OCI-LY1 (cell line): ENCODE results near the gene IKZF3.

Source experiments
- EZH2 ChIP-seq: fragments of 200-600 bp; sonication (generic), shearing (Covaris generic); IDR thresholded peaks from 2 replicates; pipeline ENCODE4 v1.8.0; 2017; ENCODE audit warnings: borderline replicate concordance, mixed run types, mild to moderate bottlenecking, antibody characterized with exemption, low read length, moderate library complexity, mixed read lengths
- TF ChIP-seq, protein P1 (sequence below): fragments of 200-600 bp; sonication (generic), shearing (Covaris generic); IDR thresholded peaks from 2 replicates; pipeline ENCODE4 v1.5.1; 2017; ENCODE audit warnings: mild to moderate bottlenecking, antibody characterized with exemption, low read length, moderate library complexity, mixed read lengths

DNA sequence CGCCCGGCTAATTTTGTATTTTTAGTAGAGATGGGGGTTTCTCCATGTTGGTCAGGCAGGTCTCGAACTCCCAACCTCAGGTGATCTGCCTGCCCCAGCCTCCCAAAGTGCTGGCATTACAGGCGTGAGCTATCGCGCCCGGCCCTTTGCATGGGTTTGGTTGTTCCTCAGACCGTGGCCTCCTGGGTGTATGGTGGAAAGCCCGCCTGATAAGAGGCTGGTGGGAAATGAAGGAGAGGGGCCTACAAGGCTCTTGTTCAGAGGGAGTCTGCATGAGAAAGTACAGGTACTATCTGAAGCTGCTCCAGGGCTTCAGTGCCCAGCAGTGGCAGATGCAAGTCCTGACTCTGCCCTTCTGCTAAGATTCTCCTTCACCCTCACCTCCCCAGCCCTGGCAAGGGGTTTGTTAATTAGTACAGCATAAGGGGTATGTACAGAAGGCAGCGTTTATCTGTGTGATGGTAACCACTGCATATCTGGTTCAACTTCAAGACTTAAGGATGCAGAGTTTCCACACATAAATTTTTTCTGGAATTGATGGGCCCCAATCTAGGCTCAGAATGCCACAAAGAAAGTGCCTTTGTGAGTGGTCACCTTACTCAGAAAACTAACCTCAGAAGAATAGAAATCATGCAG lies 102.1 kb downstream of the IKZF3 start:
- TF ChIP-seq, protein P1, sequence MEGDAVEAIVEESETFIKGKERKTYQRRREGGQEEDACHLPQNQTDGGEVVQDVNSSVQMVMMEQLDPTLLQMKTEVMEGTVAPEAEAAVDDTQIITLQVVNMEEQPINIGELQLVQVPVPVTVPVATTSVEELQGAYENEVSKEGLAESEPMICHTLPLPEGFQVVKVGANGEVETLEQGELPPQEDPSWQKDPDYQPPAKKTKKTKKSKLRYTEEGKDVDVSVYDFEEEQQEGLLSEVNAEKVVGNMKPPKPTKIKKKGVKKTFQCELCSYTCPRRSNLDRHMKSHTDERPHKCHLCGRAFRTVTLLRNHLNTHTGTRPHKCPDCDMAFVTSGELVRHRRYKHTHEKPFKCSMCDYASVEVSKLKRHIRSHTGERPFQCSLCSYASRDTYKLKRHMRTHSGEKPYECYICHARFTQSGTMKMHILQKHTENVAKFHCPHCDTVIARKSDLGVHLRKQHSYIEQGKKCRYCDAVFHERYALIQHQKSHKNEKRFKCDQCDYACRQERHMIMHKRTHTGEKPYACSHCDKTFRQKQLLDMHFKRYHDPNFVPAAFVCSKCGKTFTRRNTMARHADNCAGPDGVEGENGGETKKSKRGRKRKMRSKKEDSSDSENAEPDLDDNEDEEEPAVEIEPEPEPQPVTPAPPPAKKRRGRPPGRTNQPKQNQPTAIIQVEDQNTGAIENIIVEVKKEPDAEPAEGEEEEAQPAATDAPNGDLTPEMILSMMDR: no peak
- no peak for TF ChIP-seq EZH2
